KMS-11 (cell line): ENCODE data around the gene CTDSP1.

Experiments
- H2AFZ ChIP-seq: fragments of 200-600 bp; sonication (generic); 2 replicates; pipeline ENCODE4 v1.6.1; 2016; ENCODE audit warnings: antibody characterized with exemption, mixed run types, low read depth
- H3K27ac ChIP-seq: fragments of 200-600 bp; sonication (generic); 2 replicates; pipeline ENCODE4 v1.6.1; 2016; ENCODE audit warnings: mild to moderate bottlenecking, mixed run types
- H3K27me3 ChIP-seq: fragments of 200-600 bp; sonication (generic); 2 replicates; pipeline ENCODE4 v1.6.1; 2017; ENCODE audit warnings: mild to moderate bottlenecking, low read depth, mixed run types, moderate library complexity; ENCODE audit not compliant: insufficient read depth
- H3K36me3 ChIP-seq: fragments of 200-600 bp; sonication (generic); 2 replicates; pipeline ENCODE4 v1.6.1; 2017; ENCODE audit warnings: mild to moderate bottlenecking, mixed run types; ENCODE audit not compliant: insufficient read depth
- H3K4me1 ChIP-seq: fragments of 200-600 bp; sonication (generic); 2 replicates; pipeline ENCODE4 v1.6.1; 2016; ENCODE audit warnings: mild to moderate bottlenecking, low read depth, mixed run types; ENCODE audit not compliant: poor library complexity, severe bottlenecking
- H3K4me2 ChIP-seq: fragments of 200-600 bp; sonication (generic); 2 replicates; pipeline ENCODE4 v1.7.0; 2016; ENCODE audit warnings: mild to moderate bottlenecking, mixed run types
- H3K4me3 ChIP-seq: fragments of 200-600 bp; sonication (generic); IDR thresholded peaks from 2 replicates; pipeline ENCODE4 v1.6.1; 2017; ENCODE audit warnings: low read depth, low read length, mixed read lengths; ENCODE audit not compliant: insufficient read depth
- H3K79me2 ChIP-seq: fragments of 200-600 bp; sonication (generic); 2 replicates; pipeline ENCODE4 v1.6.1; 2016; ENCODE audit warnings: low read depth, mixed run types; ENCODE audit not compliant: insufficient read depth
- H3K9ac ChIP-seq: fragments of 200-600 bp; sonication (generic); 2 replicates; pipeline ENCODE4 v1.6.1; 2016; ENCODE audit warnings: mild to moderate bottlenecking, mixed run types
- H4K20me1 ChIP-seq: fragments of 200-600 bp; sonication (generic); 2 replicates; pipeline ENCODE4 v1.6.1; 2016; ENCODE audit warnings: mild to moderate bottlenecking, mixed run types; ENCODE audit not compliant: insufficient read depth
- CTCF ChIP-seq: fragments of 200-600 bp; sonication (generic); conservative IDR thresholded peaks from 2 replicates; pipeline ENCODE4 v1.6.1; 2017; ENCODE audit warnings: low read depth, mild to moderate bottlenecking, antibody characterized with exemption, low read length, moderate library complexity, mixed read lengths

CTDSP1 gene

DNA sequence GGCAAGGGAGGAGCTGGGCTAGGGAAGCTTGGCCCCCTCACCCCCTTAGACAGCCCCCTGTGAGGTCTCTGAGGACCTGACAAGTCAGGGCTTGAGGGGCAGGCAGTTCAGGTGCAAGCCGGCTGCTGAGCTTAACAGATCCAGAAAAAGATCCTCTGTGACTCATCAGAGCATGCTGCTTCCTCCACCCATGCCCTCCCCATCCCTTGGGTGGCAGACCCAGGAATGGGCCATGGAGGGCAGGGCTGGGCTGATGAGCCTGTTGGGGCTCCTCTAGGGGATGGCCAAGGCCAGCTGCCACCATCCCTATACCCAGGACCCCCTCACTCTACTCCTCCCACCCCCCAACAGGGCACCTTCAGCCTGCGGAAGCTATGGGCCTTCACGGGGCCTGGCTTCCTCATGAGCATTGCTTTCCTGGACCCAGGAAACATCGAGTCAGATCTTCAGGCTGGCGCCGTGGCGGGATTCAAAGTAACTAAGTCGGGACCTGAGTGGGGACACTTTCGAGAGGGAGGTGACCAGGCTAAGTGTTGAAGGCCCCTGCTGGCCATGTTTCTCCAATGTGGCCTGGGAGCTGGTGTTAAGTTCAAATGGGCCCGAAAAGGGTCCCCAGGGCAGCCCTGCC, 15.7 kb upstream of the CTDSP1 start:
- H3K27ac ChIP-seq = no peak overlapping the region
- no peaks in the 10 kb centered on the region for H3K36me3 ChIP-seq
- no peaks in the 10 kb centered on the region for H4K20me1 ChIP-seq
- no peak overlapping the region for H3K9ac ChIP-seq
- no peaks in the 10 kb centered on the region for H3K4me1 ChIP-seq
- TF ChIP-seq CTCF = no peak
- H3K79me2 ChIP-seq = no peaks in the 10 kb centered on the region
- no peak overlapping the region for H3K4me2 ChIP-seq
- no peak overlapping the region for H3K4me3 ChIP-seq
- no peaks in the 10 kb centered on the region for H3K27me3 ChIP-seq
- H2AFZ ChIP-seq = no peak overlapping the region

DNA sequence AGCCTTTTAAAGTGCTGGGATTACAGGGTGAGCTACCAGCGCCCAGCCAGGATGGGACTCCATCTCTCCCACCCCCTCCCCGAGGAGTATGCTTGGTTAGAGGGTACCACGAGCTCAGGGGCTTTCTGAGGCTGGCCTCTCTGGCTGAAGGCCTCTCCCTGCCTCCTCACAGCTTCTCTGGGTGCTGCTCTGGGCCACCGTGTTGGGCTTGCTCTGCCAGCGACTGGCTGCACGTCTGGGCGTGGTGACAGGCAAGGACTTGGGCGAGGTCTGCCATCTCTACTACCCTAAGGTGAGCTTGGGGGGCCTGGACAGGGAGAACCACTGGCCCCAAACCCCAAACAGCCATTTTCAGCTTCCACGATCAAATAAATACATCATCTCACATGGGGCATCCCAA, 14.7 kb upstream of the CTDSP1 start:
- Histone ChIP-seq H3K4me3 (no peak overlapping the region), H3K4me1 (no peaks in the 10 kb centered on the region), H3K27ac (no peak overlapping the region), H2AFZ (no peak overlapping the region), H3K9ac (no peak overlapping the region), H3K27me3 (no peaks in the 10 kb centered on the region), H3K79me2 (no peaks in the 10 kb centered on the region), H4K20me1 (no peaks in the 10 kb centered on the region), H3K4me2 (no peak overlapping the region), H3K36me3 (no peaks in the 10 kb centered on the region)
- TF ChIP-seq CTCF = no peak

DNA sequence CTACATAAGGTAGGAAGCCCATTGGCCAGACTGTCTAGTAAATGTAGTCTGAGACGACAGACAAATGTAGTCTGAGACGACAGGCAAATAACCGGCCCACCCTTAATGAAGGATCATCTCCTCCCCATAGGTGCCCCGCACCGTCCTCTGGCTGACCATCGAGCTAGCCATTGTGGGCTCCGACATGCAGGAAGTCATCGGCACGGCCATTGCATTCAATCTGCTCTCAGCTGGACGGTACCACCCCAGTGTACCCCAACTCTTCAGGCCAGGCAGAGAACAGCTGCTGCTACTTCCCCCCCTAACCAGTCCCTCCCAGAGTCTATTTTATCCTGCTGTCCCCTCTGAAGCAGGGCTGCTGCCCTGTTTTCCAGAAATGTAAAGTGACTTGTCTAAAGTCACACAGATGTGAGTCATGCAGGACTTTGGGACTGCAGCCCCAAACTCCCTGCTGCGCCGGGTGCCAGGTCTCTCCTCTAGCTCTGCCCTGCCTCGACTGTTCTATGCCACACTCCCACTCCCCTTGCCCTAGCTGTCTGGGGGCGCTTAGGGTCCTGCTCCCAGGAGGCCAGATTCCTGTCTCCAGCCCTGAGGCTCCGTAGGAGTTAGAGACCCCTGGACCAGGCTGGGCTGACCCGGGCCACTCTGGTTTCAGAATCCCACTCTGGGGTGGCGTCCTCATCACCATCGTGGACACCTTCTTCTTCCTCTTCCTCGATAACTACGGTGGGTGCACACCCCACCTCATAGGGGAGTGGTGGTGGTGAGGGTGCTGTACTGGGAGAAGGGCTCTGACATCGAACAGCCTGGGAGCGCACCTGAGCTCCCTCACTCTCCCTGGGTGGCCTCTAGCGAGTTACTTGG, 12.9 kb upstream of the CTDSP1 start:
- H4K20me1 ChIP-seq = no peaks in the 10 kb centered on the region
- no peak overlapping the region for H3K27ac ChIP-seq
- no peaks in the 10 kb centered on the region for H3K36me3 ChIP-seq
- H3K4me3 ChIP-seq = no peak overlapping the region
- H3K27me3 ChIP-seq = no peaks in the 10 kb centered on the region
- no peaks in the 10 kb centered on the region for H3K4me1 ChIP-seq
- TF ChIP-seq CTCF = no peak
- H3K9ac ChIP-seq = no peak overlapping the region
- H3K4me2 ChIP-seq = no peak overlapping the region
- H2AFZ ChIP-seq = no peak overlapping the region
- H3K79me2 ChIP-seq = no peaks in the 10 kb centered on the region

DNA sequence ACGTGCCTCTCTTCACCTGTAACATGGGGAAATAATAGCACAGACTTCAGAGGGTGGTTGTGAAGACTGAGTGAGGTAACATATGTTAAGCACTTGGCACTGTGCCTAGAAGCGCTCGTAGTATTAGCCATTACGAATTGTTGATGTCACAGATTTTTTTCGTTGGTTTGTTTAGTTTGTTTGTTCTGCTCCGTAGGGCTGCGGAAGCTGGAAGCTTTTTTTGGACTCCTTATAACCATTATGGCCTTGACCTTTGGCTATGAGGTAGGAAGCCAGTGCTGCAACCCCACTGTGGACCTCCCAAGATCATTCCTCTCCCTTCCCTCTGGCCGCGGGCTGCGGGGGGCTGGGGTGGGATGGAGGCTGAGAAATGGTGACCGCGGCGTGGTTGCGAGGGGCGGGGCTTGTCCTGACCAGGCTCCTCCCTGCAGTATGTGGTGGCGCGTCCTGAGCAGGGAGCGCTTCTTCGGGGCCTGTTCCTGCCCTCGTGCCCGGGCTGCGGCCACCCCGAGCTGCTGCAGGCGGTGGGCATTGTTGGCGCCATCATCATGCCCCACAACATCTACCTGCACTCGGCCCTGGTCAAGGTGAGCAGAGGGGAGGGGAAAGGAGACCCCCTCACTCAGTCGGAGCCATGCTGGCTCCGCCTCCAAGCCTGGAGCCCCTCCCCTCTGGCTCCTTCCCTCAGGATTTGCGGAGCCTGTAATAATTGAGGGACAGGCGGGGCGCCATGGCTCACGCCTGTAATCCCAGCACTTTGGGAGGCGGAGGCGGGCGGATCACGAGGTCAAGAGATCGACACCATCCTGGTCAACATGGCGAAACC, 12.1 kb upstream of the CTDSP1 start:
- H3K79me2 ChIP-seq = no peaks in the 10 kb centered on the region
- H3K4me1 ChIP-seq = no peaks in the 10 kb centered on the region
- H4K20me1 ChIP-seq = no peaks in the 10 kb centered on the region
- no peak overlapping the region for H3K9ac ChIP-seq
- H3K4me2 ChIP-seq = no peak overlapping the region
- no peaks in the 10 kb centered on the region for H3K27me3 ChIP-seq
- H2AFZ ChIP-seq = no peak overlapping the region
- H3K27ac ChIP-seq = no peak overlapping the region
- H3K4me3 ChIP-seq = no peak overlapping the region
- no peaks in the 10 kb centered on the region for H3K36me3 ChIP-seq
- TF ChIP-seq CTCF = no peak
